Activated T-helper 1 cell treated with Interleukin-2 at 50 U/mL for 16 hours (primary cell): ENCODE measurements around the gene FAM168B.

Experiments
- DNase-seq: peaks from one replicate; pipeline ENCODE4 v3.0.0-alpha.2; 2020; ENCODE audit warnings: low read depth

The FAM168B gene

DNA sequence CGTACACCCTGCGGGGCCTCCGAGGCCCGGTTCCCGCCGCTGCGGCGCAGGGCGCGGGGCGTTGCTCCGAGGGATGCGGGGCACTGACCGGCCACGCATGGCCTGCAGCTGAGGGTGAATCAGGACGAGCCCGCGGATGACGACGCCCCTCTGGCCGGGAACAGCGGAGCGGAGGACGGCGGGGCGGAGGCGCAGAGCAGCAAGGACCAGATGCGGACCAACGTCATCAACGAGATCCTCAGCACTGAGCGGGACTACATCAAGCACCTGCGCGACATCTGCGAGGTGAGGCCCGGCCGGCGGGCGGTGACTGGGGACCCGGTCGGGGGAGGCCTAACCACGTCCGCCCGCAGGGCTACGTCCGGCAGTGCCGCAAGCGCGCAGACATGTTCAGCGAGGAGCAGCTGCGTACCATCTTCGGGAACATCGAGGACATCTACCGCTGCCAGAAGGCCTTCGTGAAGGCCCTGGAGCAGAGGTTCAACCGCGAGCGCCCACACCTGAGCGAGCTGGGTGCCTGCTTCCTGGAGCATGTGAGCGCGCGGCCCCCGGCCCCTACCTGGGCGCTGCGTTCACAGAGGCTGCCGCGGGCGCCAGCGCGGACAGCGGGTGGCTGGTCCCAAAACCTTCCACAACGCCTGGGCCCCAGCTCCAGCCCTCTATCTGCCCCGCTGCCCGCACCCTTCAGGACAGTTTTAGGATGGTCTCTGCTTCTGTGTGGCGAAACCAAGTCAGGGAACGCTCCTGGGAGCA lies 53.2 kb downstream of the FAM168B start:
- DNase-seq = no peak

GRCh38 chr2:131039535-131039907 lies 53.7 kb downstream of the FAM168B start:
- DNase-seq = no peak

GRCh38 chr2:131039101-131039440 lies 54.2 kb downstream of the FAM168B start:
- no peak for DNase-seq

- no peak for DNase-seq
Observed at GRCh38 chr2:131038258-131039100, 54.8 kb downstream of the FAM168B start.

GRCh38 chr2:131037398-131038257 lies 55.6 kb downstream of the FAM168B start:
- DNase-seq = no peak

- no peak for DNase-seq
Observed at GRCh38 chr2:131036696-131037397, 56.4 kb downstream of the FAM168B start.

DNA sequence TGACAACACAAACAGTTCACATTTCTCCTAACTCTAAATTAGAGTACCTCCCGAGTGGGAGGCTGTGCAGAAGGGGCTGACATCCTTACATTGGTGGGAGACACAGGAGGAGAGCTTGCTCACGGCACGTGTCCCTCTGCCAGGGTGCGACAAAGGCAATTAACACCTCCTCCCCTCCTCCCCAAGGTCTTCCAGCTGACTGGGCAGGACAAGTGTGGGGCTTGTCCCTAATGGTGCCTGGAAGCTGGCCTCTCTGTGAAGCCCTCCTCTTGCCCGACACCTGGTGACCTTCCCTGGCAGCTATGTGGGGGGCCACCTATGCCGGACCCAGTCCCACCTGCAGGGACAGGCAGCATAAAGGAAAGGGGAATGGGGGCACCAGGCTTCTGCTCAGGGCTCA lies 57.0 kb downstream of the FAM168B start:
- no peak for DNase-seq

GRCh38 chr2:131035826-131036231 lies 57.4 kb downstream of the FAM168B start:
- no peak for DNase-seq

DNA sequence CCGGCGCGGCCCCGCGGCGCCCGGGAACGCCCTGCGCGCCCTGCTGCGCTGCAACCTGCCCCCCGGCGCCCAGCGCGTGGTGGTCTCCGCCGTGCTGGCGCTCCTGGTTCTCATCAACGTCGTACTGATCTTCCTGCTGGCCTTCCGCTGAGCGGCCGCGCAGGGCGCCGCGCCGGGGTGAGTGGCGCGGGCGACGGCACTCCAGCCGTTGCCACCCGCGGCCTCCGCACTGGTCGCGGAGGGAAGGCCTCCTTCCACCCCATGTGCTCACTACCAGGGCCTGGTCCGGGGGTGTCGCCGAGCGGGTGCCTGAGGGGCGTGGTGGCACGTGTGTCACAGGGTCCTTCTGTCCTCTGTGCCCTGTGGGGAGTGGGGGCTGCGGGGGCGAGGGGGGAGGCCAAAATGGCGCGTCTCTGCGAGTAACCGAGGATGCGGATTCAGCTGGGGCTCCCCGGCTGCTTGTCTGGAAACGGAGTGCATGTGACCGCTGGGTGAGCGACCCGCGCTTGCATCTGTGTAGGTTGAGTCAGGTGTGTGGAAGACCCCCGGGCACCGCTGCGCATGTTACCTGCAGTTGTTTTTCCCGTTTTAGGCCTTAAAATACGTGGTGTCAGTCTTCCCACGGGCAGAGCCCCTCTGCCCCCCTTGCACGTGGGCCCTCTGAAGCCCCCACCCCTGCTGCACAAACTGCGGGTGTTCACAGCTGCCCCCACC lies 58.0 kb downstream of the FAM168B start:
- DNase-seq = no peak

DNA sequence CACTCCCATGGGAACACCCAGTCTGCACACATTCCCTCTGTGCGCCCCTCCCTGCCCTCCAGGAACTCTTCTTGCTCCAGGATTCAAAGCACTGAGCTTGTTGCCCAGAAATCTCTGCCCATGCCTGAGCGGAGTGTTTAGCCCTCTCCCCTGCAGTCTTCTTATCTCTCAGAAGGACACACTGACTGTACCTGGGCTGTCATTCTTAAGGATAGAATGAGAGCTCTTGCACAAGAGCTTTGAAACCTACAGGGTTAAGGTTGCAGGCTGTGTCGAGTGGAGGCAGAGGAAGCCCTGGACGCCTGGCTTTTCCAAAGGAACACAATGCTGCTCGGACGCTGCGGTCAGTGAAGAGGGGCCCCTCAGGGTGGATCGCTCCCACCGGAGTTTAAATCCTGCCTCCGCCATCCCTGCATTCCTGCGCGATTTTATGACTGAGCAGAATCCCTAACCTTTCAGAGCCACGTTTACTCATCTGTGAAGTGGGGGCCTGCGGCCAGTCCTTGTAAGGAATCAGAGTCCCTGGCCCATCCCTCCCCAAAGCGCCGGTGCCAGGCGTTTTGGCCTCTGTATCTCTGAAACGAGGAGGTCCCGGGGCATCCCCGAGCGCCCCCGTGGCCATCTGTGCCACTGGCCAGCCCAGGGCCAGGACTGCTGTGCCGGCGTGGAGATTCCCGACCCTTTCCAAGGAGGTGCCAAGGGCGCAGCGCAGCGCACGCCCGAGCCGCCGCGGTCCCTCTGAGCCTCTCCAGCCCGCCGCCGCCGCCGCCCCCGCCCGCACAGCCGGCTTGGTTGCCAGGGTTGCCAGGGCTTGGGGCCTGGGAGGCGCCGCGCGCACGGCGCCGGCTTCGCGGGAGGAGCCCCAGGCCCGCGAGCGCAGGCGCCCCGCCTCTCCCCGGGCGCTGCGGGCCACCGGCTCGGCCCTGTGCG lies 58.9 kb downstream of the FAM168B start:
- DNase-seq = no peak

DNA sequence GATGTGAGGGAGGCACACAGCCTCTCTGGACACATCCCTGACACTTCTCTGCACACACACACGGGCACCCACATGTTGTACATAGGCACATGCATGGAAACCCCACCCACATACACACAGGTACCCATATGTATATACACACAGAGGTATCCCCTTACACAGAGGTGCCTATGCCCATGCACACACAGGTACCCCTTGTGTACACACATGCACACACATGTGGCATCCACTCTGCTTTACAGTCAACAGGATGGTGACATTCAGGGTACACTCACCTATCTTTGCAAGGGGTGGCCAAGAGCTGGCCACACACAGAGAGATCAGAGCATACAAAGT lies 59.5 kb downstream of the FAM168B start:
- no peak for DNase-seq

- no peak for DNase-seq
Observed at GRCh38 chr2:131032393-131032836, 60.8 kb downstream of the FAM168B start.

DNA sequence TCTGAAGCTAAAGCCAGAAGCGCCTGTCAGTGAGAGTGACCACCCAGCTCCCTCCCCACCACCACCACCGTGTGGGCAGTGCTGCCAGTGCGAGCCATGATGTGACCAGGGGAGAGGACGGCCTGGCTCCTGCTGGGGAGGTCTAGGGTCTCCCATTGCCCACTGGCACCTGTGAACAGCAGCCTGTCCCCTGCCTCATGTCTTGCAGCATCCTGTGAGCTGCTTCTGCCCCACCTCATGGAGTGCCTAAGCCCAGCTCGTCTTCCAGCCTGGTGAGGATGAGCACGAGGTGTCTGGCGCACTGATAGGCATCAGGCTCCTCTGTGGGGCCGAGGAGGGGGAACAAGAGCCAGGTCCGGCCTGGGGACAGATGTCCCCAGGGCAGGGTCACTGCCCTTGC lies 61.4 kb downstream of the FAM168B start:
- no peak for DNase-seq

DNA sequence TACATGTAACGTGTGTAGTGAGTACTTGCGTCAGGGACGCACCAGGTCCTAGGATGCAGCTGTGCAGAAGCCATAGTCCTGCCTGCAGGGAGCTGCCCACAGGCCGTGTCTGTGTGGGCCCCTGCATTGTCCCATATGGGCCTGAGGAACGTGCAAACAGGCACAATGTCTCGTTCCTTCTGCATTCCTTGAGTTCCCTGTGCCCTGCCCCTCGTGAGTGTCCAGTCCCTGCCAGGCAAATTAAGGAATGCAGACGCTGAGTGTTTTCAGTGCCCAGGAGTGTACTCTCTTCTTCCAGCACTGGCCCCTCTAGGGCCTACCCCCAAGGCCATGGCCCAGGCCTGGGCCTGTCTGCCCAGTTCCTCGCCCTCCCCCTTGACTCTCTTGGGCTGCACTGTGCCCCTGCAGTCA lies 61.8 kb downstream of the FAM168B start:
- DNase-seq = no peak

DNA sequence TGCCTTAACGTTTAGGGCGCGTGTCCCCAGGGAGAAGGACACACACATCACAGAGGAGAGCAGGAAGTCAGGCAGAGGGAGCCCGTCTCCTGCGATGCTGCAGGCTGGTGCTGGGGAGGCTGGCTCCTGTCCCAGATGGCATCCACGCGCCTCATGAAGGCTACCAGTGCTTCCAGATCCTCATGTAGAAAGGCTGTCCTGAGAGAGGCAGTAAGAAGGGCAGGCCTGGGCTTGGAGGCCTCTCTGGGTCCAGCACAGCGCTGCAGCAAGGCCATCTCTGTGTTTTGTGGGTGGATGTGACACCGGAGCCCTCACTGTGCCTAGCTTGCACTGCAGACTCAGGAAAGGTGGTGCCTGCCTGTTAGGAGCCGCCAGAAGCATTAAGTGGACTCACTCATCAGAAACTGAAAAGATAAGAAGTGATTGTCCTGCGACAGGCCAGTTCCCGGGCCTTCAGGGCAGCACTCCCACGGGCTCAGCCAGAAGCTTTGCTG lies 62.7 kb downstream of the FAM168B start:
- no peak for DNase-seq

DNA sequence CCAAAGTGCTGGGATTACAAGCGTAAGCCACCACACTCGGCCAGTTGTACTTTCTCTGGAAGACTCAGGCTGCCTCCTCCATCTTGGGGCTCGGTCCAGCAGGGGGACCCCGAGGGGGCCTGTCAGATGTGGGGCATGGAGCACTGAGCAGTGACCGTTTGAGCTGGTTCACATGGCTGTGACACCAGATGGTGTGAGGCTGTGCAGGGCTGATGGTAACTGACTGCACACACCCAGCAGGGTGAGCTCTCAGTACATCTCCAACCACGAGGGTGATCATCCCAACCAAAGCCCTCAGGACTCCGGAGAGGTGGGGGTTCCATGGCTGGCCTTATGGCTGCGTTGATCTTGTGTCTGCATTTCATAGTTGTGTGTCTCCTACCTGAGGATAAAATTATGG lies 63.4 kb downstream of the FAM168B start:
- no peak for DNase-seq

GRCh38 chr2:131027566-131028528 lies 65.4 kb downstream of the FAM168B start:
- no peak for DNase-seq

- DNase-seq = no peak
Observed at GRCh38 chr2:131026919-131027318, 66.3 kb downstream of the FAM168B start.

GRCh38 chr2:131023758-131024157 lies 69.5 kb downstream of the FAM168B start:
- DNase-seq = no peak
